ENCODE measurements around the gene TSC22D3. TPM values are rescaled to one million over a fixed set of nuclear protein-coding genes. Genes with fewer than 3 reads are reported as not detected.

Gene TSC22D3
- total RNA-seq, 1 donor from 2014 or later: 317 TPM

GRCh38 chrX:107739541-107739940 lies 36.0 kb downstream of the TSC22D3 start:
- Histone ChIP-seq H3K4me3 (no peak overlapping the region), H3K27ac (peak overlapping the region; percentile 30), H3K27me3 (no peaks in the 10 kb centered on the region), H3K36me3 (no peaks in the 10 kb centered on the region), H3K9me3 (no peaks in the 10 kb centered on the region), H3K4me1 (peaks cover 33% of the 10 kb centered on the region)
- no peak for TF ChIP-seq CTCF (IDR thresholded peaks at IDR 0.05)
- intact Hi-C loops (cut with DNase I): no loop called here
- ATAC-seq (no peak), DNase-seq (no peak)

- H3K9me3 ChIP-seq: no peaks in the 10 kb centered on the region
- H3K4me1 ChIP-seq: peaks cover 33% of the 10 kb centered on the region
- intact Hi-C loops (cut with DNase I): no loop called here
- peak overlapping the region; percentile 30 for H3K27ac ChIP-seq
- H3K27me3 ChIP-seq: no peaks in the 10 kb centered on the region
- no peak for DNase-seq
- ATAC-seq: no peak
- H3K4me3 ChIP-seq: no peak overlapping the region
- no peaks in the 10 kb centered on the region for H3K36me3 ChIP-seq
- no peak for TF ChIP-seq CTCF (IDR thresholded peaks at IDR 0.05)
These were observed 36.8 kb downstream of the TSC22D3 start for GRCh38 chrX:107738768-107739167.

- H3K4me3 ChIP-seq: no peak overlapping the region
- peaks cover 29% of the 10 kb centered on the region for H3K4me1 ChIP-seq
- intact Hi-C loops (cut with DNase I): no loop called here
- no peaks in the 10 kb centered on the region for H3K9me3 ChIP-seq
- no peaks in the 10 kb centered on the region for H3K27me3 ChIP-seq
- TF ChIP-seq CTCF (IDR thresholded peaks at IDR 0.05): no peak
- no peaks in the 10 kb centered on the region for H3K36me3 ChIP-seq
- ATAC-seq (no peak), DNase-seq (no peak)
- H3K27ac ChIP-seq: peak overlapping the region; percentile 30
These were observed 37.3 kb downstream of the TSC22D3 start for GRCh38 chrX:107738272-107738671.

- TF ChIP-seq CTCF (IDR thresholded peaks at IDR 0.05): no peak
- ATAC-seq: no peak
- no peaks in the 10 kb centered on the region for H3K9me3 ChIP-seq
- no peaks in the 10 kb centered on the region for H3K27me3 ChIP-seq
- intact Hi-C loops (cut with DNase I): no loop called here
- H3K36me3 ChIP-seq: no peaks in the 10 kb centered on the region
- no peak for DNase-seq
- peaks cover 25% of the 10 kb centered on the region for H3K4me1 ChIP-seq
- H3K4me3 ChIP-seq: no peak overlapping the region
- H3K27ac ChIP-seq: no peak overlapping the region
These were observed 38.6 kb downstream of the TSC22D3 start for GRCh38 chrX:107736781-107737531.

GRCh38 chrX:107734646-107735045 lies 40.9 kb downstream of the TSC22D3 start:
- Histone ChIP-seq H3K9me3 (no peaks in the 10 kb centered on the region), H3K4me3 (no peak overlapping the region), H3K27me3 (no peaks in the 10 kb centered on the region), H3K27ac (no peak overlapping the region), H3K4me1 (peaks cover 34% of the 10 kb centered on the region), H3K36me3 (no peaks in the 10 kb centered on the region)
- ATAC-seq (no peak), DNase-seq (no peak)
- intact Hi-C loops (cut with DNase I): no loop called here
- no peak for TF ChIP-seq CTCF (IDR thresholded peaks at IDR 0.05)

All from upper lobe of right lung (tissue), 1 donor.